Epithelial cell of esophagus (primary cell): ENCODE data around the gene HDC.
A peak's percentile ranks its signal among the peaks of the same experiment; 100 is the strongest.

ENCODE experiments used
- DNase-seq: peaks from one replicate; pipeline ENCODE4 v3.0.0; 2010; ENCODE audit warnings: low read depth
- H3K4me3 ChIP-seq: 2 replicates; pipeline ENCODE4 v1.5.1; 2011; ENCODE audit warnings: mild to moderate bottlenecking, low read length, control low read depth
- TF ChIP-seq, protein P1 (sequence below): IDR thresholded peaks from 2 replicates; pipeline ENCODE4 v1.5.1; 2011; ENCODE audit warnings: low read depth, mild to moderate bottlenecking, low read length, control low read depth, inconsistent platforms; ENCODE audit not compliant: insufficient read depth; ENCODE audit errors: missing control alignments

Gene HDC

DNA sequence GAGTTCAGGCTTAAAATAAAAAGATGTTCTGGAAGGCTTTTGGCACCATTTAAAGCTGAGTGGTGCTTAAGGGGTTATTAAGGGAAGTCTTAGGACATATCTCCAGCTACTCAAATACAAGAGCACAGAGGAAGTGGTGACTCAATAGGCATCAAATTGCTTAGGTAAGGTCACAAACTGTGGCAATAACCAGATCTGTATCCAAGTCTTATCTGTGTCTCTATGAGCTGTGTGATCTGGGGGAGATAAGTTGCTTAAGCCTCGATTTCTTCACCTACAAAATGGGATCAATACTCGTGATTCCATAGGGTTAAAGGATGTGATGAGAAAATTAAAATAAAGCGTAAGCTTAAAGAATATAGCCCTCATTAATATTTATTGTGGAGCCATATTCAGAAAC, 7.6 kb downstream of the HDC start:
- TF ChIP-seq, protein P1, sequence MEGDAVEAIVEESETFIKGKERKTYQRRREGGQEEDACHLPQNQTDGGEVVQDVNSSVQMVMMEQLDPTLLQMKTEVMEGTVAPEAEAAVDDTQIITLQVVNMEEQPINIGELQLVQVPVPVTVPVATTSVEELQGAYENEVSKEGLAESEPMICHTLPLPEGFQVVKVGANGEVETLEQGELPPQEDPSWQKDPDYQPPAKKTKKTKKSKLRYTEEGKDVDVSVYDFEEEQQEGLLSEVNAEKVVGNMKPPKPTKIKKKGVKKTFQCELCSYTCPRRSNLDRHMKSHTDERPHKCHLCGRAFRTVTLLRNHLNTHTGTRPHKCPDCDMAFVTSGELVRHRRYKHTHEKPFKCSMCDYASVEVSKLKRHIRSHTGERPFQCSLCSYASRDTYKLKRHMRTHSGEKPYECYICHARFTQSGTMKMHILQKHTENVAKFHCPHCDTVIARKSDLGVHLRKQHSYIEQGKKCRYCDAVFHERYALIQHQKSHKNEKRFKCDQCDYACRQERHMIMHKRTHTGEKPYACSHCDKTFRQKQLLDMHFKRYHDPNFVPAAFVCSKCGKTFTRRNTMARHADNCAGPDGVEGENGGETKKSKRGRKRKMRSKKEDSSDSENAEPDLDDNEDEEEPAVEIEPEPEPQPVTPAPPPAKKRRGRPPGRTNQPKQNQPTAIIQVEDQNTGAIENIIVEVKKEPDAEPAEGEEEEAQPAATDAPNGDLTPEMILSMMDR = no peak
- H3K4me3 ChIP-seq = no peak overlapping the region
- peak; percentile 73 for DNase-seq

DNA sequence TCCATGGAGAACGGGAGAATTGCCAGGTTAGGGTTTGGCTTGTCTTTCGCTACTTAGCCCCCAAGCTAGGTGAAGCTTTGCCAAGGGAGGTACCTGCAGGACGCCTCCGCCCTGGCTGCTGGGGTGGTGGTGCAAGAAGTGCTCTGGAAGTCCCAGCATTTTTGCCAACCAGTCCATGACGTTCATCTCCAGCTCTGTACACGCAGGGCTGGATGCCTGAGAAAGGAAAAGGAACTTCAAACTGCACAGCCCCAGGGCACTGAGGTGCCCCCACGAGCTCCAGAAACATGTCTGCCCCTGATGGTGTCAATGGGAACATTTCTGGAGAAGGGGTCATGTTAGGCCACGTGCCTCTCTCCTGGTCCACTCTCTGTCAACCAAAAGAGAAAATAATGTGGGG, 8.2 kb downstream of the HDC start:
- TF ChIP-seq, protein P1 = no peak
- no peak overlapping the region for H3K4me3 ChIP-seq
- no peak for DNase-seq

DNA sequence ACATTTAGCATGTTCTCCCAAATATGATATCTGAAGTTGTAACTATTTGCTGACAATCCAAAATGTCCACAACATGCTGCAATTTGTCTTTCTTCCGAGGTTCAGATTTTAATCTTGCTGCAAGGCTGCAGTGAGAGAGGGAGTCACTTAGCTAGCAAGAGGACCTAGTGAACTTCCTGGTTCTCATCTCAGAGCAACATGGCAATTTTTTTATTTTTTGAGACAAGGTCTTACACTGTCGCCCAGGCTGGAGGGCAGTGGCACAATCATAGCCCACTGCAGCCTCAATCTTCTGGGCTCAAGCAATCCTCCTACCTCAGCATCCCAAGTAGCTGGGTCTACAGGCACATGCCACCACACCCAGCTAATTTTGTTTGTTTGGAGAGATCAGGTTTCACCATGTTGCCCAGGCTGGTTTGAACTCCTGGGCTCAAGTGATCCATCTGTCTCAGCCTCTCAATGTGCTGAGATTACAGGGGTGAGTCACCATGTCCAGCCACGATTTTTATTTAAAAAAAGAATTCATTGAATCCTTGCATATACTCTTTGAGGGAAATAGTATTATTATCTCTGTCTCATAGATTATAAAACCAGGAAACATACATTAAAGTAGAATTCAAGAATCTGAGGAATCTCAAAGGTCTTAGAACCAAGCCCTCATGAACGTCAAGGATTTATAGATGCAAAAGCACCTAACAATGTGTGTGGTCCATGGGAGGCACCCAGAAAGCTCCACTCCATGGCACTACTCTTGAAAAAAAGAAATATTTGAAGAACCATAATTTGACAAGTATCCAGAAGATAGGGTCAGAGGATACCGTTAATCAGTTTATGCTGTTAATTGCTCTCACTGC, 9.1 kb downstream of the HDC start:
- H3K4me3 ChIP-seq = no peak overlapping the region
- DNase-seq = peak; percentile 73
- TF ChIP-seq, protein P1 = no peak

DNA sequence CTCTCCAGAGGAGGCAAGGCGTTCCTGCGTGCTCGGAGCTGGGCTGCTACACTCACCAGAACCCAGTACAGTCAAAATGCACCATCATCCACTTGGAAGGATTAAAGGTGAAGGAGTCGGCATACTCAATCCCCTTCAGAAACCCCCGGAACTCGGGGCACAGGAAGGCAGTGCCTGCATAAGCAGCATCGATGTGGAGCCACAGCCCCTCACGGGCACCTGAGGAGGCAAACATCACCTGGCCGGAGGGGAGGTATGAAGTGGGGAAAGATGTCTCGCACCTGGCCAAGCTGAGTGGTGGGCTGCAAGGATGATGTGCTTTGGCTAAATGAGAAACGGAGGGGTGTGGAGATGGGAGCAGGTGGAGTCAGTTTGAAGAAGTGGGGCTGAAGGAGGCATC, 13.0 kb downstream of the HDC start:
- H3K4me3 ChIP-seq = no peak overlapping the region
- no peak for DNase-seq
- TF ChIP-seq, protein P1 = no peak

DNA sequence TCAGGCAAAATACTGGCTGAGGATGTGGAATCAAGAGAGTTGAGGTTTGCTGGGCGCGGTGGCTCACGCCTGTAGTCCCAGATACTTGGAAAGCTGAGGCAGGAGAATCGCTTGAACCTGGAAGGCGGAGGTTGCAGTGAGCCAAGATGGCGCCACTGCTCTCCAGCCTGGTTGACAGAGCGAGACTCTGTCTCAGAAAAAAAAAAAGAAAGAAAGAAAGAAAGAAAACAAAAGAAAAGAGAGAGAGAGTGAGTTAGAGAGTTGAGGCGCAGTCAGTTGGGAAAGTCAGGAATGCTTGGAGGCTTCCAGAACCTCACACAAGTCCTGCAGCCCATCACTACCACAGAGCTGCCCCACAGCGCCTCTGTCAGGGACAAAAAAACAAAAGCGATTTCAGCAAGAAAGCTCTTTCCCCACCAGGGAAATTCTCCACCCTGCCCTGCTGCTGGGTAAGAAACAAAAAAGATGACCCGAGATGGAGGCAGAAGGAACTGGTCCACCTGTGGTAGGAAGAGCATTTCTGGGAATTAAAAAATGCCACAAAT, 13.8 kb downstream of the HDC start:
- TF ChIP-seq, protein P1 = no peak
- no peak overlapping the region for H3K4me3 ChIP-seq
- no peak for DNase-seq

DNA sequence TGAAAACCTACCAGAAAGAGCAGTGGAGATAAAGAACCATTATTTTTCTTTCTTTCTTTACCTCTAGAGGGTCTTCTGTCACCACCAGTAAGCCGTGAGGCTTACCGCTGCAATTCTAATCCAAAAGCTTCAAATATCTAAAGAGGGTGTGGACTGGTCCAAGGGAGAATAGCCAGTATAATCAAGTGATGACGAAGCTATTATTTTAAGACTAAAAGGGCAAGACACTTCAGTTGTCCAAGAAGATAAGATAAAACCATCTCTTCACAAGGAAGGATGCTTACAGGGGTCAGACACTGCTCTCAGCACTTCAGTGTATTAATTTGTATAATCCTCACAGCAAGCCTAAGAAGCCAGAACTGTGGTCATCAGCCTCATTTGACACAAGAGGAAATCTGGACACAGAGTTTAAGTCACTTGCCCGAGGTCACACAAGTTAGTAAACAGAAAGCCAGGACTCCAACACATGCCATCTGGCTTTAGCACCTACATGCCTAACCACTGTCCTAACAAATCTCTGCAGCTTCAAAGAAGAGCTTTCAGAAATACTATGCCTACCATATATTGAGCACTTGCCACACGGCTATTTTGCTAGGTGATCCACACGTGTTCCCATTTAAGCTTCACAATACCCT, 14.6 kb downstream of the HDC start:
- no peak for DNase-seq
- no peak overlapping the region for H3K4me3 ChIP-seq
- TF ChIP-seq, protein P1 = no peak
